ENCODE data around the gene LMF1. TPM values are rescaled to one million over a fixed set of nuclear protein-coding genes. Genes with fewer than 3 reads are reported as not detected.

LMF1 gene
- total RNA-seq, 1 donor: 35.8 TPM

DNA sequence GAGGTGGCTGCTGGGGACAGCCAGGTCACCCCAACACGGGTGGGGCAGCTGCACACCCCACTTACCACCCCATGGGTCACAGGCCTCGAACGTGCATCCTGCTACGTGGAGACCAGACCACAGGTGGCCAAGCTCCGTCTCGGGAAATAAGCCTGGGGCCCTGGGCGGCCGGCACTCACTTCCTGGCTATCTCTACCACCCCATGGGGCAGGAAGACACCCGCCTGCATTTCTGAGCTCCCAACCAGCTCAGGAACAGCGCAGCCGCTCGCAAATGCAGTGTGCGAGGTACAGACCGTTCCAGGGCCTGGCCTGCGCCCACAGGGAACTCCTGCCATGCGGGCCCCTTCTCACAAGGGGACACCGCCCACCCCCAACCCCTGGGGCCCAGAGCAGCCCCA lies 165.3 kb downstream of the LMF1 start:
- no peak overlapping the region for H3K4me2 ChIP-seq (ENCODE audit: insufficient read depth, low read length)
- H4K20me1 ChIP-seq (ENCODE audit: insufficient read depth, low read length): no peaks in the 10 kb centered on the region
- H3K27ac ChIP-seq (ENCODE audit: low read depth, low read length): no peak overlapping the region
- TF ChIP-seq, protein P1, sequence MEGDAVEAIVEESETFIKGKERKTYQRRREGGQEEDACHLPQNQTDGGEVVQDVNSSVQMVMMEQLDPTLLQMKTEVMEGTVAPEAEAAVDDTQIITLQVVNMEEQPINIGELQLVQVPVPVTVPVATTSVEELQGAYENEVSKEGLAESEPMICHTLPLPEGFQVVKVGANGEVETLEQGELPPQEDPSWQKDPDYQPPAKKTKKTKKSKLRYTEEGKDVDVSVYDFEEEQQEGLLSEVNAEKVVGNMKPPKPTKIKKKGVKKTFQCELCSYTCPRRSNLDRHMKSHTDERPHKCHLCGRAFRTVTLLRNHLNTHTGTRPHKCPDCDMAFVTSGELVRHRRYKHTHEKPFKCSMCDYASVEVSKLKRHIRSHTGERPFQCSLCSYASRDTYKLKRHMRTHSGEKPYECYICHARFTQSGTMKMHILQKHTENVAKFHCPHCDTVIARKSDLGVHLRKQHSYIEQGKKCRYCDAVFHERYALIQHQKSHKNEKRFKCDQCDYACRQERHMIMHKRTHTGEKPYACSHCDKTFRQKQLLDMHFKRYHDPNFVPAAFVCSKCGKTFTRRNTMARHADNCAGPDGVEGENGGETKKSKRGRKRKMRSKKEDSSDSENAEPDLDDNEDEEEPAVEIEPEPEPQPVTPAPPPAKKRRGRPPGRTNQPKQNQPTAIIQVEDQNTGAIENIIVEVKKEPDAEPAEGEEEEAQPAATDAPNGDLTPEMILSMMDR (IDR thresholded peaks at IDR 0.05; ENCODE audit: extremely low read depth, low read depth, low read length): no peak
- H3K4me1 ChIP-seq (ENCODE audit: insufficient read depth, low read length): peaks cover 6% of the 10 kb centered on the region
- H3K36me3 ChIP-seq (ENCODE audit: insufficient read depth, low read length): no peaks in the 10 kb centered on the region
- H3K4me3 ChIP-seq (ENCODE audit: insufficient read depth, low read length): no peak overlapping the region
- H3K79me2 ChIP-seq (ENCODE audit: insufficient read depth, low read length): peaks cover 4% of the 10 kb centered on the region
- H2AFZ ChIP-seq (ENCODE audit: low read length): no peak overlapping the region
- DNase-seq (ENCODE audit: insufficient read length, low spot score, missing footprints): no peak
- H3K27me3 ChIP-seq (ENCODE audit: insufficient read depth, low read length): peaks cover 28% of the 10 kb centered on the region
- no peaks in the 10 kb centered on the region for H3K9me3 ChIP-seq (ENCODE audit: low read depth, low read length)

DNA sequence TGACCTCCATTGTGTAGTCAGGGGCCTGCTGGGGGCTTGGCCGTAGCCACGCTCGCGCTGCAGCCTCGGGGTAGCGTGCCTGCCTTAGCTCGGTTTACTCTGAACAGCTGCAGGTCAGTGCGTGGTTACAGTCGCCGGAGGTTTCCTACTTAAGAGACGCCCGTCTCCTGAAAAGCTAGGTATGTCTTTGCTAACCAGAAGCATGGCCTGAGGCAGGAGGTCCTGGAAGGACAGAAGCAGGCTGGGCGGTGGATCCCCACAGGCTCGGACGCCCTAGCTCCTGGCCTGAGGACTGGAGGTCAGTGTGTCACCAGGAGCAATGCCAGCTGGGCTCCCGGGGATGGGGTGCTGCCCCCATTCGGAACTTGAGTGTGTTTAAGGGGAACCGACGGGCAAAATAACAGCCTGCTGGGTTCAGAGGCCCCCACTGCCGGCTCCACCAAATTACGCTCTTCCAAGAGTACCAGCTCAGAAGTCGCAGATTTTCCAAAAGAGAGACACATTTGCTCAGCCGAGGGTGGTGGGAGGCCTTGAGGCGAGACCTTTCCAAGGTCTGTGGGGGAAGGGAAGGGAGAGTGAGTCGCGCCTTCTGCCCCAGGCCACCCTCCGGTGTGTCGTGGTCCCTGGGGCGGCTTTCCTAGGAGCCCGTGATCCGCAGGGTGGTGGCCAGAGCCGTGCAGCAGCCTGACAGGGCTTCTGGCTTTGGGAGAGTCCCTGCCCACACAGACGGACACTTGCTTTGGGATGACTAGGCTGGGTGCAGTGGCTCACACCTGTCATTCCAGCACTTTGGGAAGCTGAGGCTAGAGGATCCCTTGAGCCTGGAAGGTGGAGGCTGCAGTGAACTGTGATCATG lies 166.4 kb downstream of the LMF1 start:
- no peaks in the 10 kb centered on the region for H3K36me3 ChIP-seq (ENCODE audit: insufficient read depth, low read length)
- no peaks in the 10 kb centered on the region for H3K9me3 ChIP-seq (ENCODE audit: low read depth, low read length)
- TF ChIP-seq, protein P1 (IDR thresholded peaks at IDR 0.05; ENCODE audit: extremely low read depth, low read depth, low read length): no peak
- DNase-seq (ENCODE audit: insufficient read length, low spot score, missing footprints): no peak
- no peak overlapping the region for H3K4me2 ChIP-seq (ENCODE audit: insufficient read depth, low read length)
- no peak overlapping the region for H2AFZ ChIP-seq (ENCODE audit: low read length)
- H3K27ac ChIP-seq (ENCODE audit: low read depth, low read length): no peak overlapping the region
- peaks cover 6% of the 10 kb centered on the region for H3K4me1 ChIP-seq (ENCODE audit: insufficient read depth, low read length)
- no peak overlapping the region for H3K4me3 ChIP-seq (ENCODE audit: insufficient read depth, low read length)
- H3K27me3 ChIP-seq (ENCODE audit: insufficient read depth, low read length): peaks cover 34% of the 10 kb centered on the region
- peaks cover 4% of the 10 kb centered on the region for H3K79me2 ChIP-seq (ENCODE audit: insufficient read depth, low read length)
- H4K20me1 ChIP-seq (ENCODE audit: insufficient read depth, low read length): no peaks in the 10 kb centered on the region

DNA sequence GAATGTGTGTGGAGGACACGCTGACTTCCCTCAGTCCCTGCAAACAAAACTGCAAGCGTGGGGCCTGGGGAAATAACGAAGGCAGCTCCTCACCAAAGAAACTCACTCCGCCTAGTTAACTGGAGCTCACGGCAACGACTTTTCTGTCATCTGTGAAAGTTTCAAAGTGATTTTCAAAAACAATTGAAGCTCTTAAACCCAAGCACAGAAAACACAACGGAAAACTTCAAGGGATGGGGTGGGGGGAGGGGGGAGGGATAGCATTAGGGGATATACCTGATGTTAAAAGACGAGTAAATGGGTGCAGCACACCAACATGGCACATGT lies 167.1 kb downstream of the LMF1 start:
- Histone ChIP-seq H3K79me2 (ENCODE audit: insufficient read depth, low read length) (peaks cover 4% of the 10 kb centered on the region), H3K4me1 (ENCODE audit: insufficient read depth, low read length) (peaks cover 6% of the 10 kb centered on the region), H3K27me3 (ENCODE audit: insufficient read depth, low read length) (peaks cover 34% of the 10 kb centered on the region), H4K20me1 (ENCODE audit: insufficient read depth, low read length) (no peaks in the 10 kb centered on the region), H3K4me2 (ENCODE audit: insufficient read depth, low read length) (no peak overlapping the region), H3K4me3 (ENCODE audit: insufficient read depth, low read length) (no peak overlapping the region), H3K36me3 (ENCODE audit: insufficient read depth, low read length) (no peaks in the 10 kb centered on the region), H2AFZ (ENCODE audit: low read length) (no peak overlapping the region), H3K9me3 (ENCODE audit: low read depth, low read length) (no peaks in the 10 kb centered on the region), H3K27ac (ENCODE audit: low read depth, low read length) (no peak overlapping the region)
- DNase-seq (ENCODE audit: insufficient read length, low spot score, missing footprints): no peak
- TF ChIP-seq, protein P1 (IDR thresholded peaks at IDR 0.05; ENCODE audit: extremely low read depth, low read depth, low read length): no peak

Other genes with a start within 250 kb of the LMF1 start
- 20.9 and 21.7 TPM in 2 replicates for gene ANTKMT, start 249.8 kb downstream of the LMF1 start, total RNA-seq
- gene CCDC78, start 244.5 kb downstream of the LMF1 start, total RNA-seq: 2.1 and 2.2 TPM in 2 replicates
- gene HAGHL, start 243.9 kb downstream of the LMF1 start, total RNA-seq: 12.7 and 16.3 TPM in 2 replicates
- gene CIAO3, start 230.0 kb downstream of the LMF1 start, total RNA-seq: 32.2 and 35.1 TPM in 2 replicates
- under 0.01 and 1.2 TPM in 2 replicates for gene MSLN, start 210.2 kb downstream of the LMF1 start, total RNA-seq
- 23.3 and 28.2 TPM in 2 replicates for gene RPUSD1, start 182.6 kb downstream of the LMF1 start, total RNA-seq
- gene CHTF18, start 182.4 kb downstream of the LMF1 start, total RNA-seq: 3.3 and 3.8 TPM in 2 replicates
- not detected in 2 replicates for gene GNG13, start 170.2 kb downstream of the LMF1 start, total RNA-seq
- gene SOX8, start 10.8 kb upstream of the LMF1 start, total RNA-seq: under 0.01 TPM in 1 of 2 replicates, not detected in the other
- gene SSTR5, start 101.8 kb upstream of the LMF1 start, total RNA-seq: not detected in 2 replicates
- gene C1QTNF8, start 125.3 kb upstream of the LMF1 start, total RNA-seq: not detected in 2 replicates
- under 0.01 TPM in 2 replicates for gene CACNA1H, start 182.1 kb upstream of the LMF1 start, total RNA-seq

Measured in osteoblast (primary cell).